Body of pancreas (tissue), 4 donors: ENCODE results near the gene ZNF57.

Experiments
- POLR2A ChIP-seq, 3 donors: fragments of 450-650 bp; IDR thresholded peaks; one replicate each; pipeline ENCODE4 v1.6.1; 2016; ENCODE audit warnings: antibody characterized with exemption in 3 of 3, mild to moderate bottlenecking in 2 of 3
- TF ChIP-seq, protein P1 (sequence below), 7 experiments: fragments of 450-650 bp in 4 of 7; fragments of 200-600 bp in 3 of 7; sonication (generic) in 3 of 7; IDR thresholded peaks; one replicate each; pipeline ENCODE4 v1.5.1; 2016 to 2019; ENCODE audit warnings: antibody characterized with exemption in 7 of 7

DNA sequence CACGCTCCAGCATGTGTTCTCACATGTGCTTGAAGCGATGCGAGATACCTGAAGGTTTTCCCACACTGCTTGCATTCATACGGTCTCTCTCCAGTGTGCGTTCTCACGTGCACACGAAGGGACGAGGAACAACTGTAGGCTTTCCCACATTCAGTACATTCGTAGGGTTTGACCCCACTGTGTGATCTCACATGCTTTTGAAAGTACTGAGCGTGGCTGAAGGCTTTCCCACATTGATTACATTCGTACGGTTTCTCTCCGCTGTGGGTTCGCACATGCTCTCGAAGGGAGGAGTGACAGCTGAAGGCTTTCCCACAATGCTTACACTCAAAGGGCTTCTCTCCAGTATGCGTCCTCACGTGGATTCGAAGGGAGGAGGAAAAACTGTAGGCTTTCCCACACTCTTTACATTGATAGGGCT lies 32.8 kb downstream of the ZNF57 start:
- TF ChIP-seq, protein P1, sequence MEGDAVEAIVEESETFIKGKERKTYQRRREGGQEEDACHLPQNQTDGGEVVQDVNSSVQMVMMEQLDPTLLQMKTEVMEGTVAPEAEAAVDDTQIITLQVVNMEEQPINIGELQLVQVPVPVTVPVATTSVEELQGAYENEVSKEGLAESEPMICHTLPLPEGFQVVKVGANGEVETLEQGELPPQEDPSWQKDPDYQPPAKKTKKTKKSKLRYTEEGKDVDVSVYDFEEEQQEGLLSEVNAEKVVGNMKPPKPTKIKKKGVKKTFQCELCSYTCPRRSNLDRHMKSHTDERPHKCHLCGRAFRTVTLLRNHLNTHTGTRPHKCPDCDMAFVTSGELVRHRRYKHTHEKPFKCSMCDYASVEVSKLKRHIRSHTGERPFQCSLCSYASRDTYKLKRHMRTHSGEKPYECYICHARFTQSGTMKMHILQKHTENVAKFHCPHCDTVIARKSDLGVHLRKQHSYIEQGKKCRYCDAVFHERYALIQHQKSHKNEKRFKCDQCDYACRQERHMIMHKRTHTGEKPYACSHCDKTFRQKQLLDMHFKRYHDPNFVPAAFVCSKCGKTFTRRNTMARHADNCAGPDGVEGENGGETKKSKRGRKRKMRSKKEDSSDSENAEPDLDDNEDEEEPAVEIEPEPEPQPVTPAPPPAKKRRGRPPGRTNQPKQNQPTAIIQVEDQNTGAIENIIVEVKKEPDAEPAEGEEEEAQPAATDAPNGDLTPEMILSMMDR (IDR thresholded peaks at IDR 0.05) = no peak
- no peak for TF ChIP-seq POLR2A (IDR thresholded peaks at IDR 0.05)
